Neural cell (in vitro differentiated cells): Measurements from ENCODE around the gene KRT20.

Experiments
- EZH2 ChIP-seq: fragments of 200-600, 300-800 bp; shearing (Covaris generic), sonication (generic); IDR thresholded peaks from 2 replicates; pipeline ENCODE4 v1.6.1; 2014; ENCODE audit warnings: antibody characterized with exemption, low read length, borderline replicate concordance, mild to moderate bottlenecking; ENCODE audit not compliant: insufficient read depth, poor library complexity, severe bottlenecking
- TAF1 ChIP-seq: IDR thresholded peaks from 2 replicates; pipeline ENCODE4 v1.6.1; 2012; ENCODE audit warnings: low read depth
- TF ChIP-seq, protein P1 (sequence below): fragments of 450-650 bp; IDR thresholded peaks from 2 replicates; pipeline ENCODE4 v1.5.1; 2014; ENCODE audit warnings: antibody characterized with exemption, mild to moderate bottlenecking, moderate library complexity; ENCODE audit not compliant: poor library complexity, severe bottlenecking
- TF ChIP-seq, protein P2 (sequence below): IDR thresholded peaks from 2 replicates; pipeline ENCODE4 v1.6.1; 2012; ENCODE audit warnings: borderline replicate concordance

DNA sequence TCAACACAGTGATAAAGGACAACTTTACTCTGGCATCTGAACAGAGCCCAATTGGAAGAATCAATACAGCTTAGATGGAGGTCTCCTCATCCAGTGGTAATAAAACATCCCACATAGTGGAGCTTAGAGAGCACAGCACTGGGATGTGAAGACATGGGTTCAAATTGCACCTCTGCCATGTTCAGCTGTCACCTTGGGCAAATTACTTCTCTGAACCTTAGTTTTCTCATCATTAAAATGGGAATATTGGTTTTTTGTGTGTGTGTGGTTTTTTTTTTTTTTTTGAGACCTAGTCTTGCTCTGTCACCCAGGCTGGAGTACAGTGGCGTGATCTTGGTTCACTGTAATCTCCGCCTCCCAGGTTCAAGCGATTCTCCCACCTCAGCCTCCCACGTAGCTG is 49.0 kb downstream of the KRT20 start:
- TF ChIP-seq, protein P1, sequence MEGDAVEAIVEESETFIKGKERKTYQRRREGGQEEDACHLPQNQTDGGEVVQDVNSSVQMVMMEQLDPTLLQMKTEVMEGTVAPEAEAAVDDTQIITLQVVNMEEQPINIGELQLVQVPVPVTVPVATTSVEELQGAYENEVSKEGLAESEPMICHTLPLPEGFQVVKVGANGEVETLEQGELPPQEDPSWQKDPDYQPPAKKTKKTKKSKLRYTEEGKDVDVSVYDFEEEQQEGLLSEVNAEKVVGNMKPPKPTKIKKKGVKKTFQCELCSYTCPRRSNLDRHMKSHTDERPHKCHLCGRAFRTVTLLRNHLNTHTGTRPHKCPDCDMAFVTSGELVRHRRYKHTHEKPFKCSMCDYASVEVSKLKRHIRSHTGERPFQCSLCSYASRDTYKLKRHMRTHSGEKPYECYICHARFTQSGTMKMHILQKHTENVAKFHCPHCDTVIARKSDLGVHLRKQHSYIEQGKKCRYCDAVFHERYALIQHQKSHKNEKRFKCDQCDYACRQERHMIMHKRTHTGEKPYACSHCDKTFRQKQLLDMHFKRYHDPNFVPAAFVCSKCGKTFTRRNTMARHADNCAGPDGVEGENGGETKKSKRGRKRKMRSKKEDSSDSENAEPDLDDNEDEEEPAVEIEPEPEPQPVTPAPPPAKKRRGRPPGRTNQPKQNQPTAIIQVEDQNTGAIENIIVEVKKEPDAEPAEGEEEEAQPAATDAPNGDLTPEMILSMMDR = no peak
- TF ChIP-seq, protein P2, sequence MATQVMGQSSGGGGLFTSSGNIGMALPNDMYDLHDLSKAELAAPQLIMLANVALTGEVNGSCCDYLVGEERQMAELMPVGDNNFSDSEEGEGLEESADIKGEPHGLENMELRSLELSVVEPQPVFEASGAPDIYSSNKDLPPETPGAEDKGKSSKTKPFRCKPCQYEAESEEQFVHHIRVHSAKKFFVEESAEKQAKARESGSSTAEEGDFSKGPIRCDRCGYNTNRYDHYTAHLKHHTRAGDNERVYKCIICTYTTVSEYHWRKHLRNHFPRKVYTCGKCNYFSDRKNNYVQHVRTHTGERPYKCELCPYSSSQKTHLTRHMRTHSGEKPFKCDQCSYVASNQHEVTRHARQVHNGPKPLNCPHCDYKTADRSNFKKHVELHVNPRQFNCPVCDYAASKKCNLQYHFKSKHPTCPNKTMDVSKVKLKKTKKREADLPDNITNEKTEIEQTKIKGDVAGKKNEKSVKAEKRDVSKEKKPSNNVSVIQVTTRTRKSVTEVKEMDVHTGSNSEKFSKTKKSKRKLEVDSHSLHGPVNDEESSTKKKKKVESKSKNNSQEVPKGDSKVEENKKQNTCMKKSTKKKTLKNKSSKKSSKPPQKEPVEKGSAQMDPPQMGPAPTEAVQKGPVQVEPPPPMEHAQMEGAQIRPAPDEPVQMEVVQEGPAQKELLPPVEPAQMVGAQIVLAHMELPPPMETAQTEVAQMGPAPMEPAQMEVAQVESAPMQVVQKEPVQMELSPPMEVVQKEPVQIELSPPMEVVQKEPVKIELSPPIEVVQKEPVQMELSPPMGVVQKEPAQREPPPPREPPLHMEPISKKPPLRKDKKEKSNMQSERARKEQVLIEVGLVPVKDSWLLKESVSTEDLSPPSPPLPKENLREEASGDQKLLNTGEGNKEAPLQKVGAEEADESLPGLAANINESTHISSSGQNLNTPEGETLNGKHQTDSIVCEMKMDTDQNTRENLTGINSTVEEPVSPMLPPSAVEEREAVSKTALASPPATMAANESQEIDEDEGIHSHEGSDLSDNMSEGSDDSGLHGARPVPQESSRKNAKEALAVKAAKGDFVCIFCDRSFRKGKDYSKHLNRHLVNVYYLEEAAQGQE = no peak
- TF ChIP-seq EZH2 = no peak
- TF ChIP-seq TAF1 = no peak
